ENCODE data around the gene AK8. TPM values are rescaled to one million over a fixed set of nuclear protein-coding genes. Genes with fewer than 3 reads are reported as not detected.

Gene AK8
- total and polyA plus RNA-seq, 2 experiments from 2014 or later: 0.14 to 0.78 TPM

DNA sequence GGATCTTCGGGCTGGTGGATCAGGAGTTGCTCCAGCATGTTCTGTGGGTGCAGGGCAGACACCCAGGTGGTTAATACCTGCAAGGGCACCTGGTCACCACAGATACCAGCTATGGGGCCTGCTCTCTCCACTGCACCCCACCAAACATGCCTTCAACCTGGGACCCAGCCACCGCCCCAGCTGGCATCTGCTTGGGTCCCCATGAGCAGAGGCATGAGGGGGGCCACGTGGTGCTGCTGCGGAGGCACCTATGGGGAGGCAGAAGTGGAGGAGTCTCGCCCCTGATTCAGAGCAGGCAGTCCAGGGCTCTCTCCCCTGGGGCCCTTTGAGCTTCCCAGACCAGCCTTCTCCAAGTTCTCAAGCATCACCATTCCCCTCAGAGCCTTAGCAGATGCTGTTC, 2.9 kb downstream of the AK8 start (continued):
- TF ChIP-seq, protein P1, sequence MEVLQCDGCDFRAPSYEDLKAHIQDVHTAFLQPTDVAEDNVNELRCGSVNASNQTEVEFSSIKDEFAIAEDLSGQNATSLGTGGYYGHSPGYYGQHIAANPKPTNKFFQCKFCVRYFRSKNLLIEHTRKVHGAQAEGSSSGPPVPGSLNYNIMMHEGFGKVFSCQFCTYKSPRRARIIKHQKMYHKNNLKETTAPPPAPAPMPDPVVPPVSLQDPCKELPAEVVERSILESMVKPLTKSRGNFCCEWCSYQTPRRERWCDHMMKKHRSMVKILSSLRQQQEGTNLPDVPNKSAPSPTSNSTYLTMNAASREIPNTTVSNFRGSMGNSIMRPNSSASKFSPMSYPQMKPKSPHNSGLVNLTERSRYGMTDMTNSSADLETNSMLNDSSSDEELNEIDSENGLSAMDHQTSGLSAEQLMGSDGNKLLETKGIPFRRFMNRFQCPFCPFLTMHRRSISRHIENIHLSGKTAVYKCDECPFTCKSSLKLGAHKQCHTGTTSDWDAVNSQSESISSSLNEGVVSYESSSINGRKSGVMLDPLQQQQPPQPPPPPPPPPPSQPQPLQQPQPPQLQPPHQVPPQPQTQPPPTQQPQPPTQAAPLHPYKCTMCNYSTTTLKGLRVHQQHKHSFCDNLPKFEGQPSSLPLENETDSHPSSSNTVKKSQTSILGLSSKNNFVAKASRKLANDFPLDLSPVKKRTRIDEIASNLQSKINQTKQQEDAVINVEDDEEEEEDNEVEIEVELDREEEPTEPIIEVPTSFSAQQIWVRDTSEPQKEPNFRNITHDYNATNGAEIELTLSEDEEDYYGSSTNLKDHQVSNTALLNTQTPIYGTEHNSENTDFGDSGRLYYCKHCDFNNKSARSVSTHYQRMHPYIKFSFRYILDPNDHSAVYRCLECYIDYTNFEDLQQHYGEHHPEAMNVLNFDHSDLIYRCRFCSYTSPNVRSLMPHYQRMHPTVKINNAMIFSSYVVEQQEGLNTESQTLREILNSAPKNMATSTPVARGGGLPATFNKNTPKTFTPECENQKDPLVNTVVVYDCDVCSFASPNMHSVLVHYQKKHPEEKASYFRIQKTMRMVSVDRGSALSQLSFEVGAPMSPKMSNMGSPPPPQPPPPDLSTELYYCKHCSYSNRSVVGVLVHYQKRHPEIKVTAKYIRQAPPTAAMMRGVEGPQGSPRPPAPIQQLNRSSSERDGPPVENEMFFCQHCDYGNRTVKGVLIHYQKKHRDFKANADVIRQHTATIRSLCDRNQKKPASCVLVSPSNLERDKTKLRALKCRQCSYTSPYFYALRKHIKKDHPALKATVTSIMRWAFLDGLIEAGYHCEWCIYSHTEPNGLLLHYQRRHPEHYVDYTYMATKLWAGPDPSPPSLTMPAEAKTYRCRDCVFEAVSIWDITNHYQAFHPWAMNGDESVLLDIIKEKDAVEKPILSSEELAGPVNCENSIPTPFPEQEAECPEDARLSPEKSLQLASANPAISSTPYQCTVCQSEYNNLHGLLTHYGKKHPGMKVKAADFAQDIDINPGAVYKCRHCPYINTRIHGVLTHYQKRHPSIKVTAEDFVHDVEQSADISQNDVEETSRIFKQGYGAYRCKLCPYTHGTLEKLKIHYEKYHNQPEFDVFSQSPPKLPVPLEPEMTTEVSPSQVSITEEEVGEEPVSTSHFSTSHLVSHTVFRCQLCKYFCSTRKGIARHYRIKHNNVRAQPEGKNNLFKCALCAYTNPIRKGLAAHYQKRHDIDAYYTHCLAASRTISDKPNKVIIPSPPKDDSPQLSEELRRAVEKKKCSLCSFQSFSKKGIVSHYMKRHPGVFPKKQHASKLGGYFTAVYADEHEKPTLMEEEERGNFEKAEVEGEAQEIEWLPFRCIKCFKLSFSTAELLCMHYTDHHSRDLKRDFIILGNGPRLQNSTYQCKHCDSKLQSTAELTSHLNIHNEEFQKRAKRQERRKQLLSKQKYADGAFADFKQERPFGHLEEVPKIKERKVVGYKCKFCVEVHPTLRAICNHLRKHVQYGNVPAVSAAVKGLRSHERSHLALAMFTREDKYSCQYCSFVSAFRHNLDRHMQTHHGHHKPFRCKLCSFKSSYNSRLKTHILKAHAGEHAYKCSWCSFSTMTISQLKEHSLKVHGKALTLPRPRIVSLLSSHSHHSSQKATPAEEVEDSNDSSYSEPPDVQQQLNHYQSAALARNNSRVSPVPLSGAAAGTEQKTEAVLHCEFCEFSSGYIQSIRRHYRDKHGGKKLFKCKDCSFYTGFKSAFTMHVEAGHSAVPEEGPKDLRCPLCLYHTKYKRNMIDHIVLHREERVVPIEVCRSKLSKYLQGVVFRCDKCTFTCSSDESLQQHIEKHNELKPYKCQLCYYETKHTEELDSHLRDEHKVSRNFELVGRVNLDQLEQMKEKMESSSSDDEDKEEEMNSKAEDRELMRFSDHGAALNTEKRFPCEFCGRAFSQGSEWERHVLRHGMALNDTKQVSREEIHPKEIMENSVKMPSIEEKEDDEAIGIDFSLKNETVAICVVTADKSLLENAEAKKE (CRISPR knock-in tag; IDR thresholded peaks at IDR 0.05): no peak
- TF ChIP-seq ETS1 (IDR thresholded peaks at IDR 0.05) (no peak), STAT1 (IDR thresholded peaks at IDR 0.05; ENCODE audit: unreplicated experiment) (no peak), POLR2AphosphoS5 (IDR thresholded peaks at IDR 0.05; ENCODE audit: low read depth) (no peak)

GRCh38 chr9:132873403-132873802, 4.7 kb downstream of the AK8 start:
- Mint-ChIP-seq H3K36me3 (ENCODE audit: low read depth) (no peaks in the 10 kb centered on the region), H3K27me3 (ENCODE audit: insufficient read depth, low read depth, poor library complexity) (peaks cover 8% of the 10 kb centered on the region)
- TF ChIP-seq CTCF (conservative IDR thresholded peaks at IDR 0.05; ENCODE audit: low read depth in 2 of 2) (no peak), ETS1 (IDR thresholded peaks at IDR 0.05) (no peak)
- TF ChIP-seq, protein P1 (CRISPR knock-in tag; IDR thresholded peaks at IDR 0.05): no peak

More at GRCh38 chr9:132873403-132873802, 4.7 kb downstream of the AK8 start:
- Histone ChIP-seq H3K27me3 (ENCODE audit: insufficient read depth) (peaks cover 17% of the 10 kb centered on the region), H3K4me2 (no peak overlapping the region), H3K4me3 (no peak overlapping the region), H2AFZ (0 out of 2 replicates have a peak overlapping the region, but pooled peaks have one; percentile 38), H3K79me2 (replicated peaks; ENCODE audit: insufficient read depth) (no peaks in the 10 kb centered on the region), H4K20me1 (replicated peaks; ENCODE audit: insufficient read depth) (no peaks in the 10 kb centered on the region), H3K36me3 (ENCODE audit: insufficient read depth) (no peaks in the 10 kb centered on the region), H3K9me2 (ENCODE audit: insufficient read depth) (no peaks in the 10 kb centered on the region), H3K27ac (ENCODE audit: low read depth) (no peak overlapping the region), H3F3A (replicated peaks; ENCODE audit: low read depth) (no peaks in the 10 kb centered on the region), H3K4me1 (ENCODE audit: insufficient read depth) (no peaks in the 10 kb centered on the region)
- Mint-ChIP-seq H3K4me1 (no peaks in the 10 kb centered on the region), H3K27ac (no peak overlapping the region), H3K4me3 (no peak overlapping the region), H3K9me3 (no peaks in the 10 kb centered on the region)
- DNase-seq (ENCODE audit: low spot score): no peak
- ATAC-seq: no peak

Measured in GM23338 (cell line).